ENCODE results near the gene PTX4.

The PTX4 gene

DNA sequence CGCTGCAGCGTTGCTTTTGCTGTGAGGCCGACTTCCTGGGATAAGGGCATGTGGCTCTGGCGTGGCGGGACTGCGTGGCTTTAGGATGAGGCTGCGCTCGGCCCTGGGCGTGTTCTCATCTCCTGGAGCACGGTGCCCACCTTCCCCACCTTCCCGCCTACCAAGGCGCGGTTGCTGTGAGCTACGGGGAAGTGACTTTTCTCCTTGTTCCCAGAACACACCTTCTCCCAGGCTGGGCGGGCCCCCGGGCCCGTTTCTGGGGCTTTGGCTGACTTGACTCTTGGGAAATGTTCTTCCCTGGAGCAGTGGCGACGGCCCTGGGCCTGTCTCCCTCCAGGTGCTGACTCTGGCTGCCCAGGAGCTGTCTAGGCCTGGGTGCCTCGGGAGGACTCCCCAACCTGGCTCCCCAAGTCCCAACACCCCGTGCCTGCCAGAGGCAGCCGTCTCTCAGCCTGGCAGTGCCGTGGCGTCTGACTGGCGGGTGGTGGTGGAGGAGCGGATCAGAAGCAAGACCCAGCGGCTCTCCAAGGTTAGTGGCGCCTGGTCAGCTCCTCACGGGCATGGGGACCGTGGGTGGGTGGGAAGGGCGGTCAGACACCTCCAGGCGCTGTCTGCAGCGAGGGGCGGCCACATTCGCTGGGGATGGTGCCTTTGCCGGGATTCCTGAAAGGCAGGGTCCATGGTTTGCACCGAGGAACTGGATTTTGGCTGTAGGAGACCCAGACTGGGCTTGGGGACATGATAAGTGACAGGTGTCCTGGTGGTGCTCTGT, 16.5 kb upstream of the PTX4 start:
- in situ Hi-C loops (cut with HindIII; ENCODE audit: low pct_ligation_motif_present, low pct_unique_long_range_greater_than_20kb, low sequenced_read_pairs) = no loop called here
- no peak for DNase-seq

DNA sequence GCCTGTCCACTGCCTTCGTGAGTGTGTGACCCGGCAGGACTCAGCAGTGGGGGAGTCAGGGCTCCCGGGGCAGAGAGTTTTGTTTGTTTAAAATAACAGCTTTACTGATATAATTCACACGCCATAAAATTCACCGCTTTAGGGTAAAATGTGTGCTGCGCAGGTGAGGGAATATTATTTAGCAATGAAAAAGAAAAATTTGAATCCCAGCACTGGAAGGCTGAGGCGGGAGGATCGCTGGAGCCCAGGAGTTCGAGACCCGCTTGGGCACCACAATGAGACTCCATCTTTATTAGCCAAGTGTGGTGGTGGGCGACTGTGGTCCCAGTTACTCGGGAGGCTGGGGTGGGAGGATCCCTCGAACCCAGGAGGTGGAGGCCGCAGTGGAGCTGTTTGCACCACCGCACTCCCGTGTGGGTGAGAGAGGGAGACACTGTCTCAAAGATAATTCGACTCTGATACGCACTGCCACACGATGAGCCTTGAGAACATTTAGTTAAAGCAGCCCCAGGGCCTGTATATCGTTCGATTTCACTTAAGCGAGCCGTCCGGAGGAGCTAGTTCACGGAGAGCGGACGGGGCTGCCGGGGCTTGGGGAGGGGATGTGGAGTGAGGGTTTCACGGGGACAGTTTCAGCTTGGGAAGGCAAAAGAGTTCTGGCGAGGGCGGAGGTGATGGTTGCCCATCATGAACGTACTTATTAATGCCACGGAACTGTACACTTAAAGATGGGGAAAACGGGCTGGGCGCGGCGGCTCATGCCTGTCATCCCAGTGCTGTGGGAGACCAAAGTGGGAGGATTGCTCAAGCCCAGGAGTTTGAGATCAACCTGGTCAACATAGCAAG, 14.6 kb upstream of the PTX4 start:
- in situ Hi-C loops (cut with HindIII; ENCODE audit: low pct_ligation_motif_present, low pct_unique_long_range_greater_than_20kb, low sequenced_read_pairs) = no loop called here
- DNase-seq = no peak

DNA sequence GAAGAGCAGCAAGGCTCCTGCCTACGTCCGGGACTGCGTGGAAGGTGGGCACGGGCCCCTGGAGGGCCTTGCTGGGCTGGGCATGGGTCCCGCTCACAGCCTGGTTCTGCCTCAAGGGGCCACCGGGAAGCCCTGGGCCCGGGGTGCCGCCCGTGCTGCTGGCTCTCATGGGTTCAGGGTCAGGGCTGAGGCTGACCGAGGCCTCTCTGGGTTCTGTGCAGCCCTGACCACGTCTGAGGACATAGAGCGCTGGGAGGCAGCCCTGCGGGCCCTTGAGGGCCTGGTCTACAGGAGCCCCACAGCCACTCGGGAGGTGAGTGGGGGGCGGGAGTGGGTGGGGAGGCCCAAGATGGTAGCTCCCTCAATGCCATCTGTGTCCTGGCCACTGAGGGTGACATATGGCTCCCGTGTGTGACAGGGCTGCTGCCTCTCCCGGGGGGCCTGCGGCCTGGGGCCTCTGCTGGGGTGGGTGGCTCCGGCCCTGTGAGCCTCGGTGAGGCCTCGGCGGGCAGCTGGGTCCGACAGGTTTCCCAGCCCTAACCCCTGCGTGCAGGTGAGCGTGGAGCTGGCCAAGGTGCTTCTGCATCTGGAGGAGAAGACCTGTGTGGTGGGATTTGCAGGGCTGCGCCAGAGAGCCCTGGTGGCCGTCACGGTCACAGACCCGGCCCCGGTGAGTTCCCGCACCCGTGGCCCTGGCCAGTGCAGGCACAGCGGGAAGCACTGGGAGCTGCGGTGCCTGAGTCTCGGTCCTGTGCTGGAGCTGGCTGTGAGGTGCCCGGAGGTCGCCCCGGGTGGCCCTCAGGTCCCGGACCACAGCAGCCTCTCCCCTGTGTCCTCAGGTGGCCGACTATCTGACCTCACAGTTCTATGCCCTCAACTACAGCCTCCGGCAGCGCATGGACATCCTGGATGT, 13.6 kb upstream of the PTX4 start:
- in situ Hi-C loops (cut with HindIII; ENCODE audit: low pct_ligation_motif_present, low pct_unique_long_range_greater_than_20kb, low sequenced_read_pairs) = no loop called here
- no peak for DNase-seq

DNA sequence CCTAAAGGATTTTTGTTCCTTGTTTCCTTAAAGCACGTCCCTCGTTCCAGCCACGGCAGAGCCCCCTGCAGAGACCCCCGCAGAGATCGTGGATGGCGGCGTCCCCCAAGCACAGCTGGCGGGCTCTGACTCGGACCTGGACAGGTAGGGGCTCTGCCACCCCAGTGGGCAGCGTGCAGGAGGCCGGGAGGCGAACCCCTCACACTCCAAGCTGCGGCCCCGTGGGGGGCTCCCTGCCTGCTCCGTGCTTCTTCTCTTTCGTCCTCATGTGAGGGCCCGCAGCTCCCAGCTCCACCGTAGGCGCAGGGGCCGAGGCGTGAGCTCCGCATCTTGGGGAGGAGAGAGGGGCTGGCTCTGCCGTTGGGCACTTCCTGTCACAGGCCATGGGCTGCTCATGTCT, 12.9 kb upstream of the PTX4 start:
- DNase-seq = no peak
- in situ Hi-C loops (cut with HindIII; ENCODE audit: low pct_ligation_motif_present, low pct_unique_long_range_greater_than_20kb, low sequenced_read_pairs) = no loop called here

DNA sequence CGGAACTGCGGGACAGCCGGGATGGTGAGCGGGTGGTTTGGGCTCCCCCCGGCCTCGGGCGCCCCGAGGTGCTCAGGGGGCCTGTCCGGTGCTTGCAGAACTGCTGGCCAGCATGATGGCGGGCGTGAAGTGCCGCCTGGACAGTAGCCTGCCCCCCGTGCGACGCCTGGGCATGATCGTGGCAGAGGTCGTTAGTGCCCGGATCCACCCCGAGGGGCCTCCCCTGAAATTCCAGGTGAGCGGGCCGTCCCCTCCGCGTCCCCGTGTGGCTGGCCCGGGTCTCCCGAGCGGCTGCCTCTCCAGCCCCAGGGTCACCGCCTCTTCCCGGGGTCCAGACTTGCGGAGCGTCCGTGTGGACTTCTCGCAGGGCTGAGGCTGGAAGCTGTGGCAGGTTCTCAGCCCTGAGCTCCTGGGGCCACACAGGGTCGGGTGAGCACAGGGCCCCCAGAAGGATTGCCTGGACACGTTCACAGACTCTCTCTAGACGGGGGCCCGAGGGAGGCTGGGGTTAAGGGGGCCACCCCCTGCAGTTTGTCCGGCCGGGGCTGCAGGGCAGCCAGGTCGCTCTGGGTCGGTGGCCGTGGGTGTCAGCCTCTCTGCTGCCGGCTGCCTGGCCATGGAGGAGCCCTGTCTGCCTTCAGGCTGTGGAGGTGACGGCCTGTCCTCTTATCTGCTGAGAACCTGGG, 11.9 kb upstream of the PTX4 start:
- in situ Hi-C loops (cut with HindIII; ENCODE audit: low pct_ligation_motif_present, low pct_unique_long_range_greater_than_20kb, low sequenced_read_pairs) = no loop called here
- DNase-seq = no peak

DNA sequence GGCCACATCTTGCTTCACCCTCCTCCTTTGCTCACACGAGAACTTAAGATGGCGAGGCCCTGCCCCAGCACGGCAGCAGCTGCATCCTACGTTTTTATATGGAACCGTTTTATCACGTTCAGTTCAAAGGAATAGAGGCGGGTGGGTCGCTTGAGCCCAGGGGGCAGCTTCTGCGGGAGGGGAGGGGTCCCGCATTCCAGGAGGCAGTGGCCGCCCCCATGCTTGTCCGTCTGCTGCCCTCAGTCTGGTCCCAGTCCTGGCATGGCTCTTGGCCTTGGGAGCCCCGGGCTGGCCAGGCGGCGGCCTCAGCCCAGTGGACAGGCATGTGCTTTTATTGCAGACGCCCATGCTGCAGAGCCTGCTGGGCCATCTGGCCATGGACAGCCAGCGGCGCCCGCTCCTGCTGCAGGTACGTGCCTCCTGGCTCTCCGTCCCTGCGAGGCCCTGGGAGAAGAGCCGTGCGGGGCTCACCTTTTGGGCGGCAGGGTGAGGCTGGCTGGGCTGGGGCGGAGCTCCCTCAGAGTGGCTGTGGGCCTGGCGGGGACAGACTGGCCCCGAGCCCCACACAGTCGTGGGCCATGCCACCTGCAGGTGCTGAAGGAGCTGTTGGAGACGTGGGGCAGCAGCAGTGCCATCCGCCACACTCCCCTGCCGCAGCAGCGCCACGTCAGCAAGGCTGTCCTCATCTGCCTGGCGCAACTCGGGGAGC, 11.2 kb upstream of the PTX4 start:
- in situ Hi-C loops (cut with HindIII; ENCODE audit: low pct_ligation_motif_present, low pct_unique_long_range_greater_than_20kb, low sequenced_read_pairs) = no loop called here
- no peak for DNase-seq

DNA sequence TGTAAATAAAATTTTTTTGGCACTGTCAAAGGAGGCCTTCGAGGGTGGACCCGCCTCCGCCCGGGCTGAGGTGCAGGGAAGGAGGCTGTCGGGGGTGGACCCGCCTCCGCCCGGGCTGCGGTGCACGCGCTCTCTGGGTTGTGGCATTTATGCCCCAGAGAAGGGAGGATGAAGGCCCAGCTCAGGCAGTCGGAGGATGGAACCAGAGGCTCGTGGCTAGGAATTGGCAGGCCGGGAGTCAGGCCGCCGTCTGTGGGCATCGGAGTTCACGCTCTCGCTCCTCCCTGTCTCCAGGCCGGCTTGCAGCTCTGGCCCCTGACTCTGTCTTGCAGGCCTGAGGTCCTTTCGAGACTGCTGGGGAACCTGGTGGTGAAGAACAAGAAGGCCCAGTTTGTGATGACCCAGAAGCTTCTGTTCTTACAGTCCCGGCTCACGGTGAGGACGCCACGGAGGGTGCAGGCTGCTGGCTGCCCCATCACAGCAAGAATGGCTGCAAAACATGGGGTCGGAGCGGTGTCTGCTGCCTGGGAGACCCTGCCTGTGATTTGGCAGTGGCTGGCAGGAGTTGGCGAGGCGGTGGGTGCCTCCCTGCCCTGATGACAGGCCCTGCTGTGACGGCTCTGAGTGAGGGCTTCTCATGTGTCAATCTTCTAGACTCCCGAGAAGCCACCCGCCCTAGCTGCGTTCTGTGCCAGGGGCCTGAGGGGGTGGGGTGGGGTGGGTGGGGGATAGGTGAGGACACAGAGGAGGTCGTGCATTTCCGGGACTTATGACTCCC, 10.3 kb upstream of the PTX4 start:
- in situ Hi-C loops (cut with HindIII; ENCODE audit: low pct_ligation_motif_present, low pct_unique_long_range_greater_than_20kb, low sequenced_read_pairs) = no loop called here
- DNase-seq = no peak

DNA sequence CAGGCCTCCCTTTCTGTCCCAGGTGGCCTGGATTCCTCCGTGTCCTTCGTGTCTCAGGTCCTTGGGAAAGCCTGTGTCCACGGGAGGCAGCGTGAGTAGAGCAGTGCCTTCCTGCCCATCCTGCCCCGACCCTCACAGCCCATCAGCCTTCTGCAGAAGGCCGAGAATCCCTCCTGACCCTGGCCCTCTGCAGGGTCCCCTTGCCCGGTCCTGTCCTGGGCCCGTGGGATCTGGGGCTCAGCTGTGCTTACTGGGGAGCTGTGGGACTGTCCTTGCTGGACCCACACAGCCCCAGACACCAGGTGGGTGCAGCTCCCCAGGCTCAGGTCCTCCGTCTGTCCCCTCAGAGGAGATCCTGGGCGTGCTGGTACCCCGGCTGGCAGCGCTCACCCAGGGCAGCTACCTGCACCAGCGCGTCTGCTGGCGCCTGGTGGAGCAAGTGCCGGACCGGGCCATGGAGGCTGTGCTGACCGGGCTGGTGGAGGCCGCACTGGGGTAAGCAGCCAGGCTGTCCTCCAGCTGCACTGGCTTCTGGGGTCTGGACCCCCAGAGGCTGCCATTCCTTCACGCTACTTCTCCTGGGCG, 8.4 kb upstream of the PTX4 start:
- in situ Hi-C loops (cut with HindIII; ENCODE audit: low pct_ligation_motif_present, low pct_unique_long_range_greater_than_20kb, low sequenced_read_pairs) = no loop called here
- no peak for DNase-seq

DNA sequence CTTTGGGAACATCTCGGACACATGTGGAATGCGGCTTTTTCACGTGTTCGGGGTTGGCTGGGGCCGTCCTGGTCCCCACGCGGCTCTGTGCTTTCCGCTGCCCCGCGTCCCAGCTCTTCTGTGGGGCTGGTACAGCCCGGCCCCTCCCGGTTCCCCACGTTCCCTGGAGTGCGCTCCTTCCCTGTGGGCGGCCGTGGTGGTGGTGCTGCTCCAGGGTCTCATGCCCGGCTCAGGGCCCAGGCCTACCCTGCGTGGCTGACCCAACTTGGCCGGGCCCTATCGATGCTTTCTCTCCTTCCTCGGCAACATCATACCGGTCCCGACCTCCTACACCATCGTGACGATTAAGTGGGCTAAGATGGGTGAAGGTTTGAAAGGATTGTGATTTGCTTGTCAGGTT, 7.7 kb upstream of the PTX4 start:
- in situ Hi-C loops (cut with HindIII; ENCODE audit: low pct_ligation_motif_present, low pct_unique_long_range_greater_than_20kb, low sequenced_read_pairs) = no loop called here

DNA sequence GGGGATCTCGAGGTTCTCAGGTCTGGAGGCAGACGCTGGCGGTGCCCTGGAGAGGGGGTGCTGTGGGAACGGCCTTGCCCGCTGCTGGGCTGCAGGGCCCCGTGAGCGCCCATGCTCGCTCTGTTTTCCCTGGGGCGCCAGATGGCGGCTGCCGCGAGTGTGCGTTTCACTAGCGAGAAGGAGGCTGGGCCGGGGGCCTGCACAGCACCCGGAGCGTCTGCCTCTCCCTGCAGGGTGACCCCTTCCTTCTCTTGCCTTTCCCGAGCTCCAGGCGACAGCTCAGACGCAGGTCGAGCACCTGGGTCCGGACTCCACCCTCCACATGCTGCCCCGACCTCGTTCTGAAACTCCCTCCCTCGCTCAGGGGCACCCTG, 7.1 kb upstream of the PTX4 start:
- in situ Hi-C loops (cut with HindIII; ENCODE audit: low pct_ligation_motif_present, low pct_unique_long_range_greater_than_20kb, low sequenced_read_pairs) = no loop called here
- no peak for DNase-seq

More for the DNA sequence above, 7.7 kb upstream of the PTX4 start:
- DNase-seq = no peak

DNA sequence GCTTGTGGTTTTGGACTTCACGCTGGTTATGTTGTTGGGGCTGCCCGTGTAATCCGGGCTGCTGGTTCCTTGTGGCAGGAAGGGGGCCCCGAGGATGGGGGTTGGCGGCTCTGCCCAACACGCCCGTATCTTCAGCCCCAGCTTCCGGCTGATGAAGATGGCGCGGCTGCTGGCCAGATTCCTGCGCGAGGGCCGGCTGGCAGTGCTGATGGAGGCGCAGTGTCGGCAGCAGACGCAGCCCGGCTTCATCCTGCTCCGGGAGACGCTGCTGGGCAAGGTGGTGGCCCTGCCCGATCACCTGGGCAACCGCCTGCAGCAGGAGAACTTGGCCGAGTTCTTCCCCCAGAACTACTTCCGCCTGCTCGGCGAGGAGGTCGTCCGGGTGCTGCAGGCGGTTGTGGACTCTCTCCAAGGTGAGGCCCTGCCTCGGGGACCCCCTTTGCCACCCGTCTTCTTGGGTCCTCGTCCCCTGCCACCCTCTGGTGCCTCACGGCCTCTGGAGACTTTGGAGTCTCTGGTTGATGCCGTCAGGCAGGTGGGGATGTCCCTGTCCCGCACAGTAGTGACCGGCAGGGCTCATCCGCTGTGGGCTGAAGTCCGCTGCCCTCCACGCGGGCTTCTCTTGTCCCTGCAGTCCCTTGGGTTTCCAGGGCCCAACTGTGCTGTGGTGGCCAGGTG, 6.6 kb upstream of the PTX4 start:
- in situ Hi-C loops (cut with HindIII; ENCODE audit: low pct_ligation_motif_present, low pct_unique_long_range_greater_than_20kb, low sequenced_read_pairs) = no loop called here
- no peak for DNase-seq

DNA sequence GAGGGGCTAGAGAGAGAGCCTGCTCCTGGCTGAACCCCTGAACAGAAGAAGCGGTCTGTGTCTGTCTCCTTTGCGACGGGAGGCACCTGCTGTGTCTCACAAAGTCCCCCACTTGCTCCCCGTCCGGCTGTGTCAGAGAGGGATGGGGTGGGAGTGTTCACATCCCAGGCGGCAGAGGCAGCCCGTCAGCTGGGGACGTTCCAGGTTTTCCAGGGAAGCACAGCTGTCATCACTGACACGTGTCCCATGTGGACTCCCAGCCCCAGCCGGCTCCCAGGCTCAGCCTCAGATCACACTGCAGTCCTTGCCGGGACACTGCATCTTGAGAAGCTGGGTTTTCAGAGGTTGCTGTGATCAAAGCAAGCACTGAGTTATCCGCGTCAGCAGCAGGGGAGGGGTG, 6.0 kb upstream of the PTX4 start:
- in situ Hi-C loops (cut with HindIII; ENCODE audit: low pct_ligation_motif_present, low pct_unique_long_range_greater_than_20kb, low sequenced_read_pairs) = no loop called here

DNA sequence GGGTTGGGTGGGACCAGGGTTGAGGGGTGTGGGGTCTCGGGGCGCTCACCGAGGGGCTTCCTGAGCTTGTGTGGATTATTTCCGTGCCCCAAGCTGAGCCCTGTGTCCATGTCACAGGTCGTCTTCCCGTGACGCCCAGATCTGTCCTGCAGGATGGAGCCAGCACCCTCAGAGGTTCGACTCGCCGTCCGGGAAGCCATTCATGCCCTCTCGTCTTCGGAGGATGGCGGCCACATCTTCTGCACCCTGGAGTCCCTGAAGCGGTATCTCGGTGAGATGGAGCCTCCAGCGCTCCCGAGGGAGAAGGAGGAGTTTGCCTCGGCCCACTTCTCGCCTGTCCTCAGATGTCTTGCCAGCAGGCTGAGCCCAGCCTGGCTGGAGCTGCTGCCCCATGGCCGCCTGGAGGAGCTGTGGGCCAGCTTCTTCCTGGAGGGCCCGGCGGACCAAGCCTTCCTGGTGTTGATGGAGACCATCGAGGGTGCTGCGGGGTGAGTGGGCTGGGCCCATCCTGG, 5.4 kb upstream of the PTX4 start:
- in situ Hi-C loops (cut with HindIII; ENCODE audit: low pct_ligation_motif_present, low pct_unique_long_range_greater_than_20kb, low sequenced_read_pairs) = no loop called here
- DNase-seq = peak; percentile 40

More for the DNA sequence above, 6.0 kb upstream of the PTX4 start:
- DNase-seq = no peak

DNA sequence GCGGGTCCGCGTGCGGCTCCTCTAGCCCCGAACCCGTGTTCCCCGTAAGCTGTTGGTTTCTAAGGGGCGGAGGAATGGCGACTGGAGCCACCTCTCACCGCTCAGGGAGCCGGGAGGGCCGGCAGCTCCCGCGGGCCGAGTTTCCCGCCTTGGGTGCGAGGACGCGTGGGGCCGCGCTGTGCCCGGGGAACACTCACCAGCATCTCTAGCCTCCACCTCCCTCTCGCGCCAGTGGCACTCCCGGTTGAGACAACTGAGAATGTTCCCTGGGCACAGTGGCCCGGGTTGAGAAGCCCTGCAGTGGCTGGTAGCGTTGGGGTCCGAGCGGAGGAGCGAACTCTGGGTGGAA, 5.0 kb upstream of the PTX4 start:
- in situ Hi-C loops (cut with HindIII; ENCODE audit: low pct_ligation_motif_present, low pct_unique_long_range_greater_than_20kb, low sequenced_read_pairs) = no loop called here
- DNase-seq = peak; percentile 48

DNA sequence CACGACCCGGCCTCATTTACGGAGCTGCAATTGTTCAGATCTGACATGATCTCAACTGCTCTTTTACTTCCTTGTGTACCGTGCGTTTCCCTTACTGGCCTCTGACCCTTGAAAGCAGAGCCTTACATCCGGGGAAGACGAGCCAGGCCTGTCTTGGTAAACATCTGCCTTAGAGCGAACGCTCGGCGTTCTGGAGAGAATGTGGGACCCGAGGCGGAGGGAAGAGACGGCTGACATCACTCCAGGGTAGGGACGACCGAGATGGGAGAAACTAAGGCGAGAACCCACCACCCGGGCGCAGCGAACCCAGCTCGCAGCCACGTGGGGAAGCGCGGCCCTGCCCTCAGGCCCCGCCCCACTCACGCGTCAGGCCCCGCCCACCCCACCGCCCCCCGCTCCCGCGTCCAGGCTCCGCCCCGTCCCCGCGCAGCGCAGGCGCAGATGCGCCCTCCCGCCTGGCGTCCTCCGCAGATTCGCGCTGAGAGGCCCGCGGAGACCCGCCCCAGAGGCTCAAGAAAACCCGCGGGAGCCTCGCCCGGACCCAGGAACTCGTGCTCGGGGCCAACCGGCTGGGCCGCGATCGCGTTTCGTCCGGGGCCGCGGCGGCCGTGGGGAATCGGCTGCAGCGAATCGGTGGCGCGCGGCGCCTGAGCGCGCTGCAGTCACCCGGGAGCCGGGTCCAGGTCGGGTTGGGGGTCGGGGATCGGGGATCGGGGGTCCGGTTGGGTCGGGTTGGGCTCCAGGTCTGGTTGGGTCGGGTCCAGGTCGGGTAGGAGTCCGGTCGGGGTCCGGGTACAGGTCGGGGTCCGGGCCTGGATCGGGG, 4.4 kb upstream of the PTX4 start, which contains the start of gene TELO2:
Gene TELO2, plus strand, starts transcription at position 438 of the 823 bp plus-strand sequence. CDS start 922 bp downstream, outside the sequence.
- in situ Hi-C loops (cut with HindIII; ENCODE audit: low pct_ligation_motif_present, low pct_unique_long_range_greater_than_20kb, low sequenced_read_pairs) = no loop called here
- DNase-seq = peak; percentile 85
